Measurements from ENCODE around the gene PTPRN2.

- no peak for TF ChIP-seq CTCF (conservative IDR thresholded peaks at IDR 0.05; ENCODE audit: low read depth, low read length)
- TF ChIP-seq EZH2 (IDR thresholded peaks at IDR 0.05; ENCODE audit: borderline replicate concordance, low read depth, low read length, poor library complexity, severe bottlenecking), result no peak
These were observed 768.7 kb downstream of the PTPRN2 start for GRCh38 chr7:157818701-157819454.

Measured in A673 (cell line).